Effector memory CD8-positive, alpha-beta T cell (primary cell): ENCODE results near the gene BPGM.
"Not testable (repeated sequence)": the region's sequence is repeated elsewhere in the genome, so short reads cannot be mapped to it uniquely, and the experiment has no call there.

Experiments
- ATAC-seq: fragments of 150-1000 bp; cut with Tn5 transposase; replicated peaks from 2 replicates; pipeline ENCODE4 v1.10.0; 2021; ENCODE audit warnings: mild to moderate bottlenecking, moderate library complexity
- DNase-seq, 3 experiments: peaks; one replicate each; pipeline ENCODE4 v3.0.0; 2021
- H3K27ac Mint-ChIP-seq, 2 donors: one replicate each; pipeline ENCODE4 v1.8.0; 2022; ENCODE audit warnings: mild to moderate bottlenecking in 2 of 2, mixed read lengths in 2 of 2, moderate library complexity in 2 of 2
- H3K27me3 Mint-ChIP-seq, 2 donors: one replicate each; pipeline ENCODE4 v1.8.0; 2022; ENCODE audit warnings: mixed read lengths in 2 of 2
- H3K36me3 Mint-ChIP-seq: one replicate; pipeline ENCODE4 v1.8.0; 2022; ENCODE audit warnings: mild to moderate bottlenecking, moderate library complexity, mixed read lengths; ENCODE audit not compliant: insufficient read depth
- H3K4me1 Mint-ChIP-seq, 2 donors: one replicate each; pipeline ENCODE4 v1.8.0; 2022; ENCODE audit warnings: low read depth in 2 of 2, mixed read lengths in 2 of 2
- H3K4me3 Mint-ChIP-seq, 2 donors: one replicate each; pipeline ENCODE4 v1.8.0; 2022; ENCODE audit warnings: mild to moderate bottlenecking in 2 of 2, mixed read lengths in 2 of 2, moderate library complexity in 2 of 2
- H3K9me3 Mint-ChIP-seq, 2 donors: one replicate each; pipeline ENCODE4 v1.8.0; 2022; ENCODE audit warnings: mixed read lengths in 2 of 2

The BPGM gene

GRCh38 chr7:134686786-134687185 is 40.1 kb downstream of the BPGM start:
- peaks cover 0 to 1% of the 10 kb centered on the region in 2 donors for H3K4me1 Mint-ChIP-seq
- no peak overlapping the region for H3K27ac Mint-ChIP-seq
- H3K9me3 Mint-ChIP-seq: no peaks in the 10 kb centered on the region
- ATAC-seq (no peak), DNase-seq (no peak)
- H3K27me3 Mint-ChIP-seq: peaks cover 11 to 25% of the 10 kb centered on the region in 2 donors
- H3K36me3 Mint-ChIP-seq: no peaks in the 10 kb centered on the region
- H3K4me3 Mint-ChIP-seq: no peak overlapping the region

GRCh38 chr7:134689550-134689949 is 42.9 kb downstream of the BPGM start:
- not testable (repeated sequence) for H3K36me3 Mint-ChIP-seq, H3K4me1 Mint-ChIP-seq, ATAC-seq, H3K4me3 Mint-ChIP-seq, H3K9me3 Mint-ChIP-seq, DNase-seq, H3K27ac Mint-ChIP-seq
- H3K27me3 Mint-ChIP-seq: peaks cover 12 to 44% of the 10 kb centered on the region in 2 donors

DNA sequence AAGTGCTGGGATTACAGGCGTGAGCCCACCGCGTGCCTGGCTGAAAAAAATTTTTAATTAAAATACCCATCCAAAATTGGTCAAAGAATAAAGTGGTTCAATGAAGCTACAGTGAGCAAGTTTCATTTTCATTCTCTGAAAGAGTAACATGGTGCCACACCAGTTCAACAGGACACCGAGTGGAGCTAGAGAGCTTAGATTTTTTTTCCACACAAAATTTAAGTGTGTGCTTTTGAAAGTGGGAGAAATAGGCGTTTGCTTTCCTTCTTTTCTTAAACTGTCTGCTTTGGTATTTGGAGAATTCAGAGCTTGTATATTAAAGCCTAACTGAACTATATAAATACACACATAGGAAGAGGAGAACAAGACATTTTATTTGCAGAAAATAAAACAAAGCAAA is 43.4 kb downstream of the BPGM start:
- H3K9me3 Mint-ChIP-seq: no peaks in the 10 kb centered on the region
- H3K27me3 Mint-ChIP-seq: peaks cover 12 to 44% of the 10 kb centered on the region in 2 donors
- H3K27ac Mint-ChIP-seq: no peak overlapping the region
- DNase-seq (no peak), ATAC-seq (no peak)
- H3K4me3 Mint-ChIP-seq: no peak overlapping the region
- peaks cover 0 to 1% of the 10 kb centered on the region in 2 donors for H3K4me1 Mint-ChIP-seq
- no peaks in the 10 kb centered on the region for H3K36me3 Mint-ChIP-seq

- Mint-ChIP-seq H3K27ac (no peak overlapping the region), H3K4me3 (no peak overlapping the region), H3K36me3 (no peaks in the 10 kb centered on the region), H3K9me3 (no peaks in the 10 kb centered on the region), H3K27me3 (peaks cover 12 to 44% of the 10 kb centered on the region in 2 donors), H3K4me1 (peaks cover 0 to 1% of the 10 kb centered on the region in 2 donors)
- DNase-seq (no peak), ATAC-seq (no peak)
These were observed 44.2 kb downstream of the BPGM start for GRCh38 chr7:134690614-134691504.

DNA sequence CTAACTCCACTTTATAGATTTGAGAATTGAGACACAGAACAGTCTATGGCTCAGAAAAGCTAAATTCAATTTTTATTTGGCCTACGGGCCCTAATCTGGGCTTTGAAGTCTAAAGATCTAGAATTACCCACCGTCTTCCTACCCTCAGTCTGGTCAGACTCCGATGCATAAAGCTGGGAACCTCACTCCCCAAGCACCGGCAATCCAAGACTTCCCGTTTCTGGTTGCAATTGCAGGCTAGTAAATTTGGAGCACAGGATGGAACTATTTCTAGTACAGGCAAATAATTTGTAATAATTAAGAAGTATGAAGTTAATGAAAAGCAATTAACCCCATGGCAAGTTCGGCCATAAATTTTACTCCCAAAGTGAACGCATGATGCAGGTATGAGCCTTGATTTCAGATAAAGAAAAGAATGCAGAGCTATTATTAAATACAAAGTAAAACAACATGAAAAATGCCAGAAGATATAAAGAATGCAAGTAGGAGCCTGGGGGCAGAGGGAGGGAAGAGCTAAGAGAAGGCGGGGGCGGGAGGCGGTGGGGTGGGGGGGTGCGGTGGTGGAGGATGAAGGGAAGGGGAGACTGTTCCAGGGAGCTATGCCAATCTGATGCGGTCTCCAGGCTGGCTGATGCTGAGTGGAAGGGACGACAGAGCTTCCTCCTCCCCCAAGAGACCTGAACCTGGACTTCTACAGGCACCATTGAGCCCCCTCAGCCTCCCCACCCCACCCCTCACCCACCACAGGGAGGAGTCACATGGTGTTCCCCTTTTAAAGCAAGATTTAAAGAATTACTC is 45.1 kb downstream of the BPGM start:
- H3K36me3 Mint-ChIP-seq: peaks cover 2% of the 10 kb centered on the region
- ATAC-seq: no peak
- no peaks in the 10 kb centered on the region for H3K9me3 Mint-ChIP-seq
- H3K27ac Mint-ChIP-seq: no peak overlapping the region
- H3K4me1 Mint-ChIP-seq: peaks cover 0 to 1% of the 10 kb centered on the region in 2 donors
- no peak overlapping the region for H3K4me3 Mint-ChIP-seq
- peaks cover 12 to 44% of the 10 kb centered on the region in 2 donors for H3K27me3 Mint-ChIP-seq
- DNase-seq: no peak

GRCh38 chr7:134692344-134692705 is 45.7 kb downstream of the BPGM start:
- Mint-ChIP-seq H3K4me1 (peaks cover 0 to 1% of the 10 kb centered on the region in 2 donors), H3K27ac (no peak overlapping the region), H3K4me3 (no peak overlapping the region), H3K27me3 (peaks cover 12 to 40% of the 10 kb centered on the region in 2 donors), H3K9me3 (no peaks in the 10 kb centered on the region), H3K36me3 (peaks cover 3% of the 10 kb centered on the region)
- DNase-seq (no peak), ATAC-seq (no peak)

- peaks cover 3% of the 10 kb centered on the region for H3K36me3 Mint-ChIP-seq
- DNase-seq (no peak), ATAC-seq (no peak)
- peaks cover 12 to 30% of the 10 kb centered on the region in 2 donors for H3K27me3 Mint-ChIP-seq
- H3K4me1 Mint-ChIP-seq: peaks cover 0 to 1% of the 10 kb centered on the region in 2 donors
- H3K9me3 Mint-ChIP-seq: no peaks in the 10 kb centered on the region
- H3K4me3 Mint-ChIP-seq: no peak overlapping the region
- H3K27ac Mint-ChIP-seq: no peak overlapping the region
These were observed 46.6 kb downstream of the BPGM start for GRCh38 chr7:134693256-134693655.

GRCh38 chr7:134694299-134694698 is 47.6 kb downstream of the BPGM start:
- DNase-seq: no peak
- H3K9me3 Mint-ChIP-seq: no peaks in the 10 kb centered on the region
- ATAC-seq: no peak

GRCh38 chr7:134694767-134695166 is 48.1 kb downstream of the BPGM start:
- Mint-ChIP-seq H3K4me3 (no peak overlapping the region), H3K27ac (no peak overlapping the region), H3K4me1 (peaks cover 0 to 1% of the 10 kb centered on the region in 2 donors), H3K27me3 (peaks cover 12 to 30% of the 10 kb centered on the region in 2 donors), H3K36me3 (peaks cover 3% of the 10 kb centered on the region), H3K9me3 (no peaks in the 10 kb centered on the region)
- ATAC-seq (no peak), DNase-seq (no peak)

More at GRCh38 chr7:134694299-134694698, 47.6 kb downstream of the BPGM start:
- Mint-ChIP-seq H3K27ac (no peak overlapping the region), H3K36me3 (peaks cover 3% of the 10 kb centered on the region), H3K4me1 (peaks cover 0 to 1% of the 10 kb centered on the region in 2 donors), H3K27me3 (peaks cover 12 to 30% of the 10 kb centered on the region in 2 donors), H3K4me3 (no peak overlapping the region)

DNA sequence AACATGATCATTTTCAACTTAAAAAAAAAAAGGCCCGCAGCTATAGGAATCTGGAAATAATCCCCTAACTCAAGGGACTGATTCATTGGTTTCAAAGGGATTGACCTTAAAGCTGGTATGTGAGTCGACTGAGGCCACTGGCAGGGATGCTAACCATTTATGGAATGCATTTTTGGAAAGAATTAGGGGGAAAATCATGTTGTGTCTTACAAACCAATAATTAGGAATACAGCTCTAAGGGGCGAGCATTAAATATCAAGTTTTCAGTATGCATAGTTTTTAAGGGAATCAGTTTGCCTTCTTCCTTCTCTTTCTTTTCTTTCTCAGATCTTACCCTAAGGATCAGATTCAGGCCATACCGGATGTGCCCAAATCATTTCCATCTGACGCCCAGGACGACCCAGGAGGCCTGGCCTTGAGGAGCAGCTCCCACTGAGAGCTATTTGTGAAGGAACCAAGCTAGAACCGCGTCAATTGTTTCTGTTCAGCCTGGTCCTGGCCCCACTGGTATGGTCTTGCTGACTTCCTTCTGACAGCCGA is 48.7 kb downstream of the BPGM start:
- Mint-ChIP-seq H3K4me1 (peaks cover 0 to 1% of the 10 kb centered on the region in 2 donors), H3K9me3 (no peaks in the 10 kb centered on the region), H3K27me3 (peaks cover 12 to 30% of the 10 kb centered on the region in 2 donors), H3K36me3 (peaks cover 3% of the 10 kb centered on the region), H3K27ac (no peak overlapping the region), H3K4me3 (no peak overlapping the region)
- ATAC-seq (no peak), DNase-seq (no peak)

DNA sequence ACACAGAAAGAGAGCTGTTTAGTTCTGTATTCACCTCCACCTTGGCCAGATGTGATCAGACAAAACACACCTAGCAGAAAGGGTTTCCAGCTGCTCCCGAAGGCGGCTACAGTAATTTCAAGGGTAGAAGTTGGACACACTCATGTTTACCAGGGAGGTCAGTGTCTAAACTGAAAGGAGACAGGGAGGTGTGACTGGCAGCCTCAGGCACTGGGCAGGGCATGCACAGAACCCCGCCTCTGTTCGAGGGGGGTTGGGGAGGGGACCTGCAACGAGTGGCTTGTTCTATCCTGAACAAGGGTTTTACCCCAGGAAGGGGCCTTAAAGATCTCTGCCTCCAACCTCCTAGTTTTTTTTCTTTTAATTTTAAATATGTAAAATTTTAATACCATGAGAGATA is 49.6 kb downstream of the BPGM start:
- DNase-seq: no peak
- no peaks in the 10 kb centered on the region for H3K9me3 Mint-ChIP-seq

DNA sequence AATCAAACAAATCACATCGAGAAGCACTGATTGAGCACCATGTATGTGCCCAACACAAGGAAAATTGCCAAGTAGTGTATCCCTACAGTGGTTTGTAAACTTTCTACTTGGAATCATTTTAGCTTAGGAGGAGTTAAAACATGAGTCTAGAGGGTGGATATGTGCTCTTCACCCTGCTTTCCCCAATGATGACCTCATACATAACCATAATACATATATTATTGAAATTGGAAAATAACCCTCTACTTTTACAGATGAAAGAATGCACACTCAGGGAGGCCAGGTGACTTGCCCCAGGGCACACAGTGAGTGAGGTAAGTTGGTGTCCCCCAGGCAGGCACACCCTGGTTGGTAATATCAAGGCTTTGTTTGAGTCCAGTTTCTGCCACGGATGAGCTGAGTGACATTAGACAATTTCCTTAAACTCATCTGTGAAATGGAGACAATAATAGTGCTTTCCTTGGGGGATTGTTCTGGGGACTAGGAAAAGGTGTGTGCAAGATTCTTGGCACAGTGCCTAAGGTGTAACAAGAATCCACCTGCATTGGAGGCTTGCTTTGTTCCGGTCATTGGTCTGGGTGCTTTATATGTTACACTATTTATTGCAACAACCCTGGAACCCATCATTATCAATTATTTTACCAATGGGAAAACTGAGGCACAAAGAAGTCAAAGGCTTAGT is 50.7 kb downstream of the BPGM start:
- H3K9me3 Mint-ChIP-seq: no peaks in the 10 kb centered on the region
- DNase-seq (no peak), ATAC-seq (no peak)
- peaks cover 3% of the 10 kb centered on the region for H3K36me3 Mint-ChIP-seq
- H3K4me3 Mint-ChIP-seq: no peak overlapping the region
- H3K27me3 Mint-ChIP-seq: peaks cover 0 to 20% of the 10 kb centered on the region in 2 donors
- H3K27ac Mint-ChIP-seq: no peak overlapping the region
- no peaks in the 10 kb centered on the region for H3K4me1 Mint-ChIP-seq

More for the DNA sequence above, 49.6 kb downstream of the BPGM start:
- no peak for ATAC-seq
- H3K4me3 Mint-ChIP-seq: no peak overlapping the region
- H3K36me3 Mint-ChIP-seq: peaks cover 3% of the 10 kb centered on the region
- H3K4me1 Mint-ChIP-seq: no peaks in the 10 kb centered on the region
- H3K27me3 Mint-ChIP-seq: peaks cover 6 to 24% of the 10 kb centered on the region in 2 donors
- no peak overlapping the region for H3K27ac Mint-ChIP-seq

- DNase-seq (no peak), ATAC-seq (no peak)
- peaks cover 3% of the 10 kb centered on the region for H3K36me3 Mint-ChIP-seq
- peaks cover 6 to 20% of the 10 kb centered on the region in 2 donors for H3K27me3 Mint-ChIP-seq
- H3K4me3 Mint-ChIP-seq: no peak overlapping the region
- no peaks in the 10 kb centered on the region for H3K9me3 Mint-ChIP-seq
- H3K27ac Mint-ChIP-seq: no peak overlapping the region
- no peaks in the 10 kb centered on the region for H3K4me1 Mint-ChIP-seq
These were observed 51.8 kb downstream of the BPGM start for GRCh38 chr7:134698481-134698880.
